NCI-H146 treated with DMSO at 0.1 percent for 48 hours (cell line): ENCODE measurements around the gene SVIP.
A peak's percentile ranks its signal among the peaks of the same experiment; 100 is the strongest.

ENCODE experiments used
- DNase-seq: peaks from one replicate; lab custom pipeline; 2025; ENCODE audit not compliant: unreplicated experiment; lab: John Stamatoyannopoulos, UW

SVIP gene, protein sequence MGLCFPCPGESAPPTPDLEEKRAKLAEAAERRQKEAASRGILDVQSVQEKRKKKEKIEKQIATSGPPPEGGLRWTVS

GRCh38 chr11:22829231-22830081 lies at the start of gene SVIP:
Gene SVIP (minus strand): TSS chr11:22829801. CDS start chr11:22829748, 53 bp downstream.
- DNase-seq, result peak; percentile 81

DNA sequence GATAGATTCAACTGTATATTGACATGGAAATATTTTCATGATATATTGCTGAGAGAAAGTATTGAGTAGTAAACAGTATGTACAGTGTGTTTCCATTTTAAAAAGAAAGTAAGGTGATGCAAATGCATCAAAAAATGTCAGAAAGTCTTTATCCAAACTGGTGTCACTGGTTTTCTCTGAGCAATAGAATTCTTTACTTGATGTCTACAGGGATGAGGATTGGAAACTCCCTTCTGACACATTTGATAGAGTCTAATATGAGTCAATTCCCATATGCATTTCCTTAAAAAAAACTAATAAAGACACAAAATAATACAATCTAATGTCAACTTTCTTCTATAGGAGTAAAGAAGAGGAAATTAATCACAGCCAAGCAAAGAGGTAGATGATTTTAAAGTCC lies 49.0 kb upstream of the SVIP start:
- DNase-seq, result no peak

GRCh38 chr11:22878039-22878438 lies 48.4 kb upstream of the SVIP start:
- no peak for DNase-seq

DNA sequence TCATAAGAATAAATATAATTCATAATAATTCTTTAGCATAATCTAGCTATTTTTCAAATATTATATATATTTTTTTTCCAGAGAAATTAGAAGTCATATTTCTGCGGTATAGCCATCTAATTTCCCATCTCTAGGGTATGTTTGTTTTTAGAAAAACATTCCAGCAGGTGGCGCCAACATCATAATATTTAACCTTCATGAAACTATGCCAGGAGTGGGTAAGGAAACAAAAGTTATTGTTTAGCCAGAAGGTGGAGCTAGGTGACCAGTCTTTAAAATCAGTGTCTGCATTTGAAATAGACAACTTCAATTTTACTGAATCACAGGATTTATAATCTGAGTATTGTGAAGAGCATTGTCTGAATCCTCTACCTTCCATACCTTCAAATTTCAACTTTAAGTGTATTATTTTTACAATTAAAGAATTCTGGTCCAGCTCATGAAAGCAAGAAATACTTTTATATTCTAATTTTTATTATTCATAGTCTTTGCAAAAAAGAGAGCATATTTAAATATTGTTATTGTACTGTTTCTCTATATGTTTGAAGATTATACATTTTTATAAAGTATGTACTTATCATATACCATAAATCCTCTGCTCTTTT lies 46.4 kb upstream of the SVIP start:
- DNase-seq, result peak; percentile 45

- DNase-seq, result no peak
Observed at GRCh38 chr11:22869325-22869724, 39.7 kb upstream of the SVIP start.

GRCh38 chr11:22860241-22860640 lies 30.6 kb upstream of the SVIP start, which contains the start of gene CCDC179:
Gene CCDC179 (minus strand): TSS chr11:22860474. CDS start chr11:22860421, 53 bp downstream.
- DNase-seq, result no peak

DNA sequence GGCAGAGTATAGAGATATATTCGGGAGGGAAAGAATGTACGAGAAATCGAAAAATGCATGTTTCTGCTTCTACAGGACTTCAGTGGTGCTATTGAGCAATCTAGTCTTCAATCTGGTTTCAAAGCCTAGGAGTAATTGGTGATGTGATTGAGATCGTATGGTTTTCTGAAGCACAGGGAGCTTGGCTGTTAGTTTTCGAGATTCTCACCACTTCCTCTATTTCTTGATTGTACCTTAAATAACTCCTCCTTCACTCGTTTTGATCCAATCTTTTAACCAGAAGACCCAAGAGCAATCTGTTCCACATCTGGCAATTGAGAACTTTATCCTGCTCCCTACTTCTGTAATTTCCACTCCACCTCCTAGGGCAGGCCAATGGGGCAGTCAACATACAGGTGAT lies 30.2 kb upstream of the SVIP start:
- no peak for DNase-seq

DNA sequence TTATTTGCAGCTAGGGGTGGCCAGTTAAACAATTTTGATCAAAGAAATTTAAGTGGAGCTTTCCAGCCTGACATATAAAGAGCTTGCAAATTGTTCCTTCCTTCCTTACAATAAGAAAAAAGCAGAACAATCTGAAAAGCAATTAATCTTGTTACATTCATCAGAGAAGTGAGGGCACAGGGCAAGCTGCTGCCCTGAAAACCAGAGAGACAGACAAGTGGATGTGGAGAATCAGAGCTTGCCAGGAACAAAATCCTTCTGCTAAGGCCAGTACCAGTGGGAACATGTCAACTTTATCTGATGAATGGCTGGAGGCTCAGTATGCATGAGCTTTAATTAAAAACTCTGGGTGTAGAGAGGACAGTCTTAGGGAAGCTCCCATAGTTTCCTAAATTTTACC lies 21.9 kb upstream of the SVIP start:
- DNase-seq, result no peak

- no peak for DNase-seq
Observed at GRCh38 chr11:22846726-22847125, 17.1 kb upstream of the SVIP start.

DNA sequence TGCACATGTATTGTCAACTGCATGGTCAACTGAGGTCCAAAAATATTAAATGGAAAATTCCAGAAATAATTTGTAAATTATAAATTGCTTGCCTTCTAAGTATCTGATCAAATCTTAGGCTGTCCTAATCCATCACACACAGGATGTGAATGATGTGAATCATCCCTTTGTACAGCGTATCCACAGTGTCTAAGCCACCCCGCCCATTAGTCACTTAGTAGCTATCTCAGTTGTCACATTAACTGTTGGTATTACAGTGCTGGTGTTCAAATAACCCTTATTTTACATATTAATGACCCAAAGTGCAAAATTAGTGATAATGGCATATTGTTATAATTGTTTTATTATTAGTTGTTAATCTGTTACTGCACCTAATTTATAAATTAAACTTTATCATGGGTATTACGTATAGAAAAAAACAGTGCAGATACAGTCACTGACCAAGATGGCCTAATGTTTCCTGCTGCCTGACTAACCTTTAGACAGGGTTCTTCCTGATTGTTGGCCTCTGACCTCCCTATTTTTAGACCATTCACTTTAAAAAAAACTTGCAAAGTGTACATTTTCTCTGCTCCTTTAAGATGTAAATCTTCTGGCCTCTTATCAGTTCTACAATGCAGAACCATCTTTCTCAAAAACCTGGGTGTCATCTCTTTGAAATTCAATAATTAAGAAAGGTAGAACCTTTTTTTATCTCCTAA lies 2.9 kb upstream of the SVIP start:
- DNase-seq, result no peak

DNA sequence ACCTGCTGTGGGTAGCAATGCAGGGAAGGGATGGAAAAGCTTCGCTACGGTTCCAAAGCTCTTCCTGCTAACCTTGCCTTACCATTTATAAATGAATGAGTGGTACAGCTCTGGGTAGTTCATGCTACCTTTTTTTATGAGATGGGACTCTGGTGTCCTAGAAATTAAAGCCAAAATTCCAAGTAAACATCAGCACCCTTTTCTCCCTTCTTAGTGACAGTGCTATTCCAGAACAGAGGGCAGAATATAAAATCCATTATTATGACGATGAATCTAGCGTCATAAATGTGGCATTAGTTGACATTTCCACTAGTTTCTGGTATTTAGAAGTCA lies 447 bp upstream of the SVIP start:
- DNase-seq, result no peak

DNA sequence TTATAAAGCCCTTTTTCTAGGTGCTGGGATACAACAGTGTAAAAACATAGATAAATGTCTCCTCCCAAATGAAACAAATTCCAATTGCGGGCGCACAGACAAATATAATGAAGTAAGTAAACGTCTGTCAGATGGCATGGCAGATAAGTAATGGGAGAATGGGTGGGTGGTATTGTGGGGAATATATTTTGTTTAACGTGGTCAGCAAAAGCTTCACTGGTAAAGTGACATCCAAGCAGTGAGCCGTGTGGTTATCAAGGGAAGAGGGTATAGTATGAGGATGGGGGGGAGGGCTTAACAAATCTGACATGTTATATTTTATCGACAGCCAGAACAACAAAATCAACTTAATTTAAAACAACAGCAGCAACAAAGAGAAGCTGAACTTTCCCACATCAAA lies 1.2 kb downstream of the SVIP start:
- no peak for DNase-seq

- no peak for DNase-seq
Observed at GRCh38 chr11:22822203-22822602, 7.4 kb downstream of the SVIP start.

GRCh38 chr11:22809893-22810292 lies 19.7 kb downstream of the SVIP start:
- DNase-seq, result no peak

- DNase-seq, result no peak
Observed at GRCh38 chr11:22808571-22809197, 20.9 kb downstream of the SVIP start.

DNA sequence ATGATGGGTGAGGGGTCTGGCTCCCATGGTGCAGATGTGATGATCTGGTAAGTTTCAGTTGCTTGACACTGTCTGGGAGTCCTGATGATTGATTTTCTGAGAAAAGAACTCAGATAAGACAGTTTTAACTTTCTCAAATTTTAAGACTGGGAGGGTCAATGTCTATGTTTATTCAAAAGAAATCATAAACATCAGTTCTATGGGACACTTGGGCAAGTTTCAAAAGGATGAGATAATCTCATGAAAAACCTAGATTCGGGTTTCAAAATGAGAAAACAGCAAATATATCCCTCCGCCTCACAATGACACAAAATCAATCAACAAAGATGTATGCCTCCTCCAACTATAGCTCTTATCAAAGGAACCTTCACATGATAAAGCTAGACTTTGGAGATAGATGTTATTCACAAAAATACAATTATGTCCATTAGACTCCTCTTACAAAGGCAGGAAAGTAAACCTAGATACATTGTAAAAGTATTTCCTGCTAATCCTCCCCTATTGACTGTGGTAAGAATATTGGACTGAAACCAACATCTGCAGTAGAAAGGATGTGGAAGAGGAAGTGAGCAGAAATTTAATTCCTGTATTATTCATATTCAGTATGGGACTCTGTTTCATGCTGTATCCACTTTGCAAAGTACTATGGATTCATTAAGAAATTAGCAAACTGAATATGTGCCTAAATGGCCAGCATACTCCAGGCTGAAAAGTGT lies 21.6 kb downstream of the SVIP start:
- no peak for DNase-seq

- no peak for DNase-seq
Observed at GRCh38 chr11:22807391-22807790, 22.2 kb downstream of the SVIP start.

- no peak for DNase-seq
Observed at GRCh38 chr11:22802861-22803260, 26.7 kb downstream of the SVIP start.

- DNase-seq, result no peak
Observed at GRCh38 chr11:22800482-22800881, 29.1 kb downstream of the SVIP start.

DNA sequence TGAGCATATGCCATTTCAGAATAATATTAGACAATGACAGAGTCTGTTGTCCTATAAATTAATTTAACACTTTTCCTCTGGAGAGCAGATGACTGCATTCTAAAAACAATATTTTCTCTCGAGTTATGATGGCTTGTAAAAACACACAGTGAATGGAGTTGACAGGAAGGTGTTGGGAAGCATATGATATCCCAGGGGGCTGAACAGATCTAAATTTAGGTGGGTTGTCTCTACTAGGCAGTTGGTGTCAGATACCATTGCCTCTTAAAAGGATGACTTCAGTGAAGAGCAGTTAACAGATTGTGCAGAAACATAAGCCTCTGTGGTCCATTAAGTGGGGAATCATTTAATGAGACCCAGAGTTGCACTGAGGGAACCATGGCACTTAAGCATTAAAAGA lies 30.7 kb downstream of the SVIP start:
- DNase-seq, result no peak

GRCh38 chr11:22797047-22797446 lies 32.6 kb downstream of the SVIP start:
- no peak for DNase-seq
